CD4-positive, CD25-positive, alpha-beta regulatory T cell (primary cell): ENCODE results near the gene SMIM41. TPM values are rescaled to one million over a fixed set of nuclear protein-coding genes. Genes with fewer than 3 reads are reported as not detected.

Experiments used
- ATAC-seq, 2 donors: fragments of 150-1000 bp; cut with Tn5 transposase; one replicate each; pipeline ENCODE4 v1.10.0; 2021; ENCODE audit warnings: low read depth in 2 of 2, moderate number of reproducible peaks in 2 of 2, moderate library complexity in 1 of 2
- DNase-seq, 3 donors: peaks; one replicate each; pipeline versions ENCODE4 v3.0.0 to v3.0.0-alpha.2; 2012 to 2022; ENCODE audit warnings: mixed read lengths in 1 of 3
- H3K27ac ChIP-seq: one replicate; pipeline ENCODE4 v1.7.0; 2013; ENCODE audit warnings: mild to moderate bottlenecking, low read length; ENCODE audit not compliant: insufficient read depth, poor library complexity, severe bottlenecking
- H3K27me3 ChIP-seq: one replicate; pipeline ENCODE4 v1.7.0; 2013; ENCODE audit warnings: low read length; ENCODE audit not compliant: control insufficient read depth, insufficient read depth
- H3K36me3 ChIP-seq: one replicate; pipeline ENCODE4 v1.7.0; 2013; ENCODE audit warnings: mild to moderate bottlenecking, low read length, moderate library complexity; ENCODE audit not compliant: control insufficient read depth, insufficient read depth
- H3K4me1 ChIP-seq: 2 replicates; pipeline ENCODE4 v1.7.0; 2013; ENCODE audit warnings: mild to moderate bottlenecking, low read length; ENCODE audit not compliant: insufficient read depth, control insufficient read depth, poor library complexity, severe bottlenecking
- H3K4me3 ChIP-seq: one replicate; pipeline ENCODE4 v1.7.0; 2013; ENCODE audit warnings: low read depth, mild to moderate bottlenecking, low read length, moderate library complexity
- H3K9me3 ChIP-seq, 2 experiments: 1 replicate in 1 of 2; 2 replicates in 1 of 2; pipeline ENCODE4 v1.7.0; 2013; ENCODE audit warnings: low read length in 2 of 2, mild to moderate bottlenecking in 1 of 2, moderate library complexity in 1 of 2; ENCODE audit not compliant: control insufficient read depth in 2 of 2
- H3K27ac Mint-ChIP-seq, 3 donors: one replicate each; pipeline ENCODE4 v1.8.0; 2020 to 2022; ENCODE audit warnings: mild to moderate bottlenecking in 3 of 3, mixed read lengths in 3 of 3, moderate library complexity in 2 of 3
- H3K27me3 Mint-ChIP-seq: one replicate; pipeline ENCODE4 v1.8.0; 2022; ENCODE audit warnings: mild to moderate bottlenecking, mixed read lengths
- H3K36me3 Mint-ChIP-seq: one replicate; pipeline ENCODE4 v1.8.0; 2020; ENCODE audit warnings: mixed read lengths
- H3K4me1 Mint-ChIP-seq, 4 donors: one replicate each; pipeline ENCODE4 v1.8.0; 2020 to 2022; ENCODE audit warnings: mixed read lengths in 4 of 4, mild to moderate bottlenecking in 1 of 4
- H3K4me3 Mint-ChIP-seq, 4 donors: one replicate each; pipeline ENCODE4 v1.8.0; 2020 to 2022; ENCODE audit warnings: mild to moderate bottlenecking in 4 of 4, mixed read lengths in 4 of 4, moderate library complexity in 3 of 4
- H3K9me3 Mint-ChIP-seq, 7 donors: one replicate each; pipeline ENCODE4 v1.8.0; 2020 to 2022; ENCODE audit warnings: mixed read lengths in 7 of 7, mild to moderate bottlenecking in 3 of 7, moderate library complexity in 2 of 7
- polyA plus RNA-seq, 4 donors: library from polyadenylated mRNA; unstranded; fragments of 300-500 nt; fragmentation: Illumina TruSeq; gene quantifications; one replicate each; pipeline ENCODE4 v1.2.3, GENCODE V29; 2021
- total RNA-seq: library from RNA; stranded (reverse); gene quantifications from one replicate; pipeline ENCODE4 v1.2.3, GENCODE V29; 2022

Gene SMIM41
- total and polyA plus RNA-seq, 5 donors from 2014 or later: 0.54 TPM; not detected in 4

GRCh38 chr12:52063981-52064649, 15.4 kb upstream of the SMIM41 start:
- Mint-ChIP-seq H3K9me3 (no peaks in the 10 kb centered on the region), H3K4me1 (peaks cover 3 to 12% (median 3%) of the 10 kb centered on the region in 4 donors), H3K4me3 (peak overlapping the region in 1 of 4 donors; percentile 76), H3K36me3 (no peaks in the 10 kb centered on the region), H3K27me3 (peaks cover 10% of the 10 kb centered on the region), H3K27ac (peak overlapping the region in 1 of 3 donors; percentile 62)
- Histone ChIP-seq H3K27me3 (no peaks in the 10 kb centered on the region), H3K4me3 (no peak overlapping the region), H3K27ac (no peak overlapping the region), H3K4me1 (peaks cover 3% of the 10 kb centered on the region), H3K36me3 (no peaks in the 10 kb centered on the region), H3K9me3 (no peaks in the 10 kb centered on the region)
- DNase-seq (no peak), ATAC-seq (no peak)

GRCh38 chr12:52066346-52067080, 13.0 kb upstream of the SMIM41 start:
- peaks cover 14 to 30% (median 22%) of the 10 kb centered on the region in 4 donors for H3K4me1 Mint-ChIP-seq
- H3K4me3 Mint-ChIP-seq: peak overlapping the region in 3 of 4 donors; percentile 36 to 83 (median 66)
- peaks cover 19% of the 10 kb centered on the region for H3K27me3 Mint-ChIP-seq
- no peak overlapping the region for H3K27ac ChIP-seq
- no peaks in the 10 kb centered on the region for H3K36me3 ChIP-seq
- H3K9me3 ChIP-seq: no peaks in the 10 kb centered on the region
- ATAC-seq (no peak), DNase-seq (no peak)
- H3K4me1 ChIP-seq: peaks cover 22% of the 10 kb centered on the region
- peak overlapping the region in 1 of 3 donors; percentile 4 for H3K27ac Mint-ChIP-seq
- no peaks in the 10 kb centered on the region for H3K36me3 Mint-ChIP-seq
- H3K9me3 Mint-ChIP-seq: no peaks in the 10 kb centered on the region
- H3K27me3 ChIP-seq: no peaks in the 10 kb centered on the region
- H3K4me3 ChIP-seq: no peak overlapping the region

DNA sequence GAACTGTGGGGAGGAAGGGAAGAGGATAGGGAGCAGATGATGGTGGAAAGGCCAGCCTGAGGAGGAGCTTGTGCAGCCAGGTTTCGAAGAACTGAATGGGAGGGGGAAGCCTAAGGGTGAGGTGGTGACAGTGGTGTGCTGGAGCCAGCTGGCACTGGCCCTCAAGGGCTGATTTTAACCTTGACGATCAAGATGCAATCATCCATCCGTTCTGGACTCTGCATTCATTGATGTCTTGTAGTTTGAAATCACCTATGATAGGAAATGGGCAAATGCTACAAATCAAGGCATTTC, 12.5 kb upstream of the SMIM41 start:
- no peaks in the 10 kb centered on the region for H3K36me3 ChIP-seq
- H3K4me1 ChIP-seq: peaks cover 24% of the 10 kb centered on the region
- ATAC-seq (no peak), DNase-seq (no peak)
- no peak overlapping the region for H3K27ac ChIP-seq
- no peaks in the 10 kb centered on the region for H3K27me3 ChIP-seq
- peak overlapping the region in 1 of 3 donors; percentile 4 for H3K27ac Mint-ChIP-seq
- H3K4me1 Mint-ChIP-seq: peaks cover 17 to 34% (median 26%) of the 10 kb centered on the region in 4 donors
- no peaks in the 10 kb centered on the region for H3K9me3 Mint-ChIP-seq
- no peak overlapping the region for H3K4me3 ChIP-seq
- H3K9me3 ChIP-seq: no peaks in the 10 kb centered on the region
- peak overlapping the region in 2 of 4 donors; percentile 66 to 83 for H3K4me3 Mint-ChIP-seq
- H3K27me3 Mint-ChIP-seq: peaks cover 19% of the 10 kb centered on the region
- H3K36me3 Mint-ChIP-seq: no peaks in the 10 kb centered on the region

DNA sequence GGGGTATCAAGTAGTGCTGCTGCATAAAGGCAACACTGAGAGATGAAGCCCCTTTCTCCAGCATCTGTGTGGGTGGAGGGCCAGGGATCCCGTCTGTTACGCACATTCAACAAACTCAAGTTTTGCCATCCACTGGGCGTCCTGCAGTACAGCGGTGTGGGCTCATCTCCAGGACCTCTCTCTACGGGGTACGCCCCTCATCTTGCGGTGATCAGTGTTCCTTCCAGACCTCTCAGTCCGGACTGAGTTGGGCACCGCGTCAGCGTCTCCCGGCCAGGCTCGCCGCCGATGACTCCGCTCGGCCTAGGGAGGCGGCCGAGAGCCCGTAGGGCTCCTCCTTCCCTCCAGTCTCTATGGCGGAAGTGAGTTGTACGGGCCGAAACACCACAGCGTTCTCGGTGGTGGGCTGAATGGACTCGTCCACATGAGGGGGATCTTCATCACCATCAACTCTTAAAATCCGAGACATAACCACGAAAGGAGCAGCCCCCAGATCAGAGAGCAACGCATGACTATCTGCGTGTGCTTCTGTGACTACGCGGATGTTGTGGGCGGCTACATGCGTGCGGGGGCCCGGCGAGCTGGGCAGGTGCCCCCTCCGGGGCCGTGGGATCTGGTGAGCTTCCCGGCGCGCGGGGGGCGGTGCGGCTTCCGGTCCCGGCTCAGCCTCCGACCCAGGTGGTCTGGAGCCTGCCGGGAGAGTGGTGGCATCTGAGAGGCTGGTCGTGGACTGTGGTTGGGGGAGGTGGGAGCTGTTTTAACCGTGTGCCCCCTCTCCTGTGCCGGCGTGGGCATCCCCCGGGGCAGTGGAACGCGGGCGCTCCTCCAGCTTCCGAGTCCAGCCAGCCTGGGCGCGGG, 9.9 kb upstream of the SMIM41 start, which contains the start of gene ATG101:
Gene ATG101 (plus strand): TSS at position 652 of the 858 bp plus-strand sequence. CDS start 3,673 bp downstream, outside the sequence.
- no peaks in the 10 kb centered on the region for H3K9me3 ChIP-seq
- H3K27ac Mint-ChIP-seq: peak within 1 kb of the TSS; percentile 98 to 99 (median 99)

GRCh38 chr12:52070185-52070925, 9.1 kb upstream of the SMIM41 start:
- Histone ChIP-seq H3K27ac (peak overlapping the region; percentile 89), H3K36me3 (peaks cover 23% of the 10 kb centered on the region), H3K9me3 (no peaks in the 10 kb centered on the region), H3K4me1 (peaks cover 31% of the 10 kb centered on the region), H3K4me3 (peak overlapping the region; percentile 82), H3K27me3 (no peaks in the 10 kb centered on the region)
- DNase-seq (no peak), ATAC-seq (no peak)
- Mint-ChIP-seq H3K27me3 (peaks cover 14% of the 10 kb centered on the region), H3K4me3 (peak overlapping the region; percentile 95 to 99 (median 98)), H3K4me1 (peaks cover 31 to 52% (median 38%) of the 10 kb centered on the region in 4 donors), H3K9me3 (no peaks in the 10 kb centered on the region), H3K36me3 (peaks cover 7% of the 10 kb centered on the region), H3K27ac (peak overlapping the region; percentile 48 to 98 (median 95))

More for the DNA sequence above, 9.9 kb upstream of the SMIM41 start, which contains the start of gene ATG101:
- H3K27me3 Mint-ChIP-seq: peaks cover 19% of the 10 kb centered on the region
- H3K4me3 Mint-ChIP-seq: peak within 1 kb of the TSS; percentile 95 to 99 (median 98)
- H3K9me3 Mint-ChIP-seq: no peaks in the 10 kb centered on the region
- Histone ChIP-seq H3K4me1 (peaks cover 31% of the 10 kb centered on the region), H3K4me3 (peak within 1 kb of the TSS; percentile 82), H3K27me3 (no peaks in the 10 kb centered on the region), H3K27ac (peak within 1 kb of the TSS; percentile 89), H3K36me3 (peaks cover 15% of the 10 kb centered on the region)
- peaks cover 31 to 47% (median 38%) of the 10 kb centered on the region in 4 donors for H3K4me1 Mint-ChIP-seq
- DNase-seq: peak; percentile 80 to 96 (median 93)
- peaks cover 7% of the 10 kb centered on the region for H3K36me3 Mint-ChIP-seq
- peak; percentile 98 to 99 for ATAC-seq

DNA sequence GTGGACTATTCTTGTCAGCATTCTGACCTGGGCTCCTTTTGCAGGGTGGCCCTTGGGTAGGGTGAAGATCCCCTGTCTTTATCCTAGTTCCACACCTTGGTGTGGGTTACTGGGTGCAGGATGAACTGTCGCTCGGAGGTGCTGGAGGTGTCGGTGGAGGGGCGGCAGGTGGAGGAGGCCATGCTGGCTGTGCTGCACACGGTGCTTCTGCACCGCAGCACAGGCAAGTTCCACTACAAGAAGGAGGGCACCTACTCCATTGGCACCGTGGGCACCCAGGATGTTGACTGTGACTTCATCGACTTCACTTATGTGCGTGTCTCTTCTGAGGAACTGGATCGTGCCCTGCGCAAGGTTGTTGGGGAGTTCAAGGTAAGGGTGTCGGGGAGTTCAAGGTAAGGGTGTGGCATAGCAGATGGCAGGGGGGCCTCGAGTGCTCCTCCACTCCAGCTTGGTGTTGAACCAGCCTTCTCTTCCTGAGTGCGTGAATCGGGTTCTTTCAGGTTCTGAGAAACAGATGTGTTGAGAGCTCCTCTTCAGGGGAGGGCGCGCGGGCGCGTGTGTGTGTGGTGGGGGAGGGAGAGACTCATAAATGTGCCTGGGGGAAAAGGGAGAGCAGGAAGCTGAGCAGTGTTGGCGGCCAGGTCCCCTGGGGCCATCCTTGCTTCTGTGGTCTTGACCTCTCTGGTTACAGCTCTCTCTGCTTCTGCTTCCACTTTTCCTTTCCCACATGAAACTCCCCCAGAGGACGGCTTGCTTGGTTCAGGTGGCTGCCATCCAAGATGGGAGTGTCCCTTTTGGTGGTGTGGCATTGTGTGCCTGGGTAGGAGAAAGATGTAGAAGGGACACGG, 5.7 kb upstream of the SMIM41 start:
- no peaks in the 10 kb centered on the region for H3K27me3 ChIP-seq
- Mint-ChIP-seq H3K36me3 (peaks cover 17% of the 10 kb centered on the region), H3K4me1 (peaks cover 31 to 58% (median 39%) of the 10 kb centered on the region in 4 donors), H3K4me3 (peak overlapping the region in 2 of 4 donors; percentile 49 to 62), H3K27me3 (peaks cover 10% of the 10 kb centered on the region), H3K27ac (peak overlapping the region in 2 of 3 donors; percentile 27 to 91), H3K9me3 (no peaks in the 10 kb centered on the region)
- H3K36me3 ChIP-seq: peaks cover 49% of the 10 kb centered on the region
- H3K4me1 ChIP-seq: peaks cover 31% of the 10 kb centered on the region
- no peaks in the 10 kb centered on the region for H3K9me3 ChIP-seq
- DNase-seq (peak in 1 of 3 donors; percentile 50), ATAC-seq (no peak)
- H3K27ac ChIP-seq: no peak overlapping the region
- no peak overlapping the region for H3K4me3 ChIP-seq
